ENCODE results near the gene FAM124A. TPM values are rescaled to one million over a fixed set of nuclear protein-coding genes. Genes with fewer than 3 reads are reported as not detected.

Gene FAM124A, protein sequence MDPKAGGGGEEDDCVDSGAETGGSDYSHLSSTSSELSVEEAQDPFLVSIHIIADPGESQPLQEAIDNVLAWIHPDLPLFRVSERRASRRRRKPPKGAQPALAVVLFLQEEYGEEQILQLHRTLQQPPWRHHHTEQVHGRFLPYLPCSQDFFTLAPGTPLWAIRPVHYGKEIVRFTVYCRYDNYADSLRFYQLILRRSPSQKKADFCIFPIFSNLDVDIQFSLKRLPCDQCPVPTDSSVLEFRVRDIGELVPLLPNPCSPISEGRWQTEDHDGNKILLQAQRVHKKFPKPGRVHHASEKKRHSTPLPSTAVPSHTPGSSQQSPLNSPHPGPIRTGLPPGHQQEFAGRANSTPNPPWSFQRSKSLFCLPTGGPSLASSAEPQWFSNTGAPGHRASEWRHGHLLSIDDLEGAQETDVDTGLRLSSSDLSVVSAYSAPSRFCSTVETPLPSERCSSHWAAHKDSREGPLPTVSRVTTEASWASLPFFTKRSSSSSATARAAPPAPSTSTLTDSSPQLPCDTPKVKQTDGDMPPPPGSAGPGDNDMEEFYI
- total RNA-seq = under 1 TPM in 1 of 2 experiments, not detected in 1; 0.13 TPM

DNA sequence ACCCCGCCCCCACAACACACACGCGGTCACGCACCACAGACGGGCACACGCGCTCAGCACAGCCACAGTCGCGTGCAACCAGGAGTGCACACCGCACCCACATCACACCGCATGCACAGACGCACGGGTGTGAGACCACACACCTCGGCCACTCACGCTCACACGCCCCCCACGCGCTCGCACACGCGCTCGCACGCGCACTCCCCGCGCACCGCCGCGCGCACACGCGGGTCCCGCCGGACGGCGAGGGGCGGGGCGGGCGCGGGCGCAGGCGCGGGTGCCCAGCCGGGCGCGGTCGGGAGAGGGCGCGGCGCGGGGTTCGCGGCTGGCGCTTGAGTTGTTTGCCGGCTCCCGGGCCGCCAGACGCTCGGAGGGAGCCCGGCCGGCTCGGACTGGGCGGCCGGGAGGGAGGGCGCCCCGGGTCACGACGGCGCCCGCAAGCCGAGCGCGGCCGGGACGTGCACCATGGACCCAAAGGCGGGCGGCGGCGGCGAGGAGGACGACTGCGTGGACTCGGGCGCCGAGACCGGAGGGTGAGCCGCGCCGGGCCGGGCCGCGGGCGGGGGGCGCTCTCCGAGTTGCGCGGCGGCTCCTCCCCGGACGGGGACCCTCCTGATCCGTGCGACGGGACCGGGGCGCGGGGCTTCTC lies at the start of gene FAM124A:
Gene FAM124A, plus strand, starts transcription at position 362 of the 649 bp plus-strand sequence. Its CDS starts 104 bp downstream, at position 466.
- CTCF ChIA-PET = no interaction called here
- POLR2A ChIA-PET = no interaction called here

- CTCF ChIA-PET = no interaction called here
Measured at GRCh38 chr13:51175021-51175420, 47.2 kb upstream of the FAM124A start.

GRCh38 chr13:51175639-51176038 lies 46.6 kb upstream of the FAM124A start:
- ChIA-PET CTCF (no interaction called here), POLR2A (no interaction called here)

More at GRCh38 chr13:51175021-51175420, 47.2 kb upstream of the FAM124A start:
- POLR2A ChIA-PET = no interaction called here

- ChIA-PET POLR2A (no interaction called here), CTCF (no interaction called here)
Measured at GRCh38 chr13:51177188-51177587, 45.0 kb upstream of the FAM124A start.

- CTCF ChIA-PET = no interaction called here
Measured at GRCh38 chr13:51178456-51179074, 43.6 kb upstream of the FAM124A start.

GRCh38 chr13:51179432-51179971 lies 42.7 kb upstream of the FAM124A start:
- CTCF ChIA-PET = no interaction called here
- POLR2A ChIA-PET = no interaction called here

More at GRCh38 chr13:51178456-51179074, 43.6 kb upstream of the FAM124A start:
- POLR2A ChIA-PET = no interaction called here

- POLR2A ChIA-PET = no interaction called here
- CTCF ChIA-PET = no interaction called here
Measured at GRCh38 chr13:51180853-51181511, 41.2 kb upstream of the FAM124A start.

DNA sequence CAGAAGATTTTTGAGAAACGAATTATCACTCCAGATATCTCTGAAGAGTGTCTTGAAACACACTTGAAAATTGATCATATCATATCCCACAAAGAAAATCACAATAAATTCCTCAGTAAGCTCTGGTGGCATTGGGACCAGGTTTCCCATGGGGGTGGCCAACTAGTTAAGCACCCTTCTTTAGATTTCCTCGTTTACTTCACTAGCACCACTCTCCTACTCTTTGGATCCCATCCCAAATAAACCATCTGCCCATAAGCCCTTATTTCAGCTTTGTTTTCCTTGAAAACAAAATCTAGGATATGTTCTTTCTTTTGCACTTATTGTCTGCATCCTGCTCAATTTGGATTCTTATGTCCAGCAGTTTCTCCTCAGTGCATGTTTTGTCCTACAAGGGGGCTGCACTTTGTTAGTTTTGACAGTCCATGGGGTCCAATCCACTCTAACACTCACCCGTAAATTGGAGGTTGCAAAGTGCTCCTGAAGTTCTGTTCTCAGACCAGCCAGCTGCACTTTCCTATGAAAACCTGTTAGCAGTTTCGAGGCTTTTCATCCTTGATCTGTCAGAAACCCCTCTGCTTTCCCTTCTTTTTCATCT lies 40.3 kb upstream of the FAM124A start:
- ChIA-PET POLR2A (no interaction called here), CTCF (no interaction called here)

DNA sequence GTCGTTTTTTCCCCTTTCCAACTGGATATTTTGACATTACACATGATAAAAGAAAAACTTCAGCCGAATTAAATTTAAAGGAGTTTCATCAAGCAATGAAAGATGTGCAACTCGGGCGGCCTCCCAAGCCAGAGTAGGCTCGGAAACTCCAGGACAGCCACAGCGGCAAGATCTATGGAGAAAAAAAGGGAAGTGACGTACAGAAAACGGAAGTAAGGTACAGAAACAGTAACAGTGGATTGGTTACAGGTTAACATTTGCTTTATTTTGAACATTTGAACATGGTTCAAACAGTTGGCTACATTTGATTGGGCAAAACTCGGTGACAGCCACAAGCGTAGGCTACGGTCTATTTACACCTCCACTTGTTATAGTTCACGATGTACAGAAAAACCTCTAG lies 30.5 kb upstream of the FAM124A start:
- CTCF ChIA-PET = no interaction called here

DNA sequence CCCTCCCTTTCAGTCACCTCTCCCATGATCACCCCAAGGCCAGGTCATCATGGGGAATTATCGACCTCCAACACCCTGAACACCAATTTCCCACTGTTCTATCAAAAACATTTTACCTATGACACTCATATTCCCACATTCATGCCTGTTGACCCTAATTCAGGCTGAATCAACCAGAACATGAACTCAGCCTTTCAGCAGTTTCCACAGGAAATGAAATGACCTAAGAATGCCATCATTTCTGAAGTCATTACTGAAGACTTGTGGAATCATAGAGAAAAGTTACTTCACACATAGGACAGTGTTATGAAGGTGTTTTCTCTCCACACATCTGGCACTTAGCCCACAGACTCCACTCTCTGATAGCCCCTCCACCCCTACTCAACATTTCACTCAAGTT lies 29.9 kb upstream of the FAM124A start:
- ChIA-PET POLR2A (no interaction called here), CTCF (no interaction called here)

More for the DNA sequence above, 30.5 kb upstream of the FAM124A start:
- POLR2A ChIA-PET = no interaction called here

- POLR2A ChIA-PET = no interaction called here
Measured at GRCh38 chr13:51193387-51193786, 28.8 kb upstream of the FAM124A start.

DNA sequence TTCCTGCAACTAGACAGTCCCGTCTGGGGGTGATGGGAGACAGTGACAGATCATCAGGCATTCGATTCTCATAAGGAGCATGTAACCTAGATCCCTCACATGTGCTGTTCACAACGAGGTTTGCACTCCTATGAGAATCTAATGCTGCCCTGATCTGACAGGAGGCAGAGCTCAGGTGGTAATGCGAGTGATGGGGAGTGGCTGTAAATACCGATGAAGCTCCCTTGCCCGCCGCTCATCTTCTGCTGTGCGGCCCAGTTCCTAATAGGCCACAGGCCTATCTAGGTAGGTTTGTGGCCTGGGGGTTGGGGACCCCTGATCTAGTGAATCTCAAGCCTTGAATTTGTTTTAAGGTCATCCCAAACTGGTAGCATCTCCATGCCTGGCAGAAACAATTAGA lies 27.3 kb upstream of the FAM124A start:
- CTCF ChIA-PET = interaction anchor here (0.6 kb wide), 1 partner anchor 54 kb away, joined by 3 read pairs; no protein-coding TSS in a partner anchor

More at GRCh38 chr13:51193387-51193786, 28.8 kb upstream of the FAM124A start:
- CTCF ChIA-PET = no interaction called here

GRCh38 chr13:51201886-51202285 lies 20.3 kb upstream of the FAM124A start:
- CTCF ChIA-PET = no interaction called here
- POLR2A ChIA-PET = no interaction called here

More for the DNA sequence above, 27.3 kb upstream of the FAM124A start:
- POLR2A ChIA-PET = no interaction called here

DNA sequence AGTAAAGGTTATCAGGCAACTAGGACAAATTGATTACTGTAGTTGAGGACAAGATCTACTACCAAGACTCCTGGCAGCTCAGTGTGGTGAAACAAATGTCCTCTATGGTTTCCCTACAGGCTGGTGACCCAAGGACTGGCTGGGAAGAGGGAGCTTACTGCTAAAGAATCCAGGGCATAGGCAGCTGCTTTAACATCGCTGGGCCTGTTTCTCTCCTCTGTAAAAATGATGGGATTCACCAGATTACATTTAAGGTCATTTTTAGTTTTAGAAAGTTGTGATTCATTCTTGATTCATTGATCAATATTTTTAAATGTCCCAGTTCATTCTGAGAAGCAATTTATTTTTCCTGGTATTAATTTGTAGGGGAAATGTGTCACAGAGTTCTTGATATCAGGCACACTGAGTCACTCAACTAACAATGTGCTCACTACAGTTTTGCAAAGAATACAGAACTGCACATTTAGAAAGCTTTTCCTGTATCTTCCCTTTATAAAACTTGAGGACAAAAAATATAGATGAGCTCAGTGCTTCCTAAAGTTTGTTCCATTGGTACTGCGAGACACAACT lies 19.6 kb upstream of the FAM124A start:
- ChIA-PET CTCF (interaction anchor here (0.8 kb wide), 1 partner anchor 77 kb away, joined by 3 read pairs; no protein-coding TSS in a partner anchor), POLR2A (no interaction called here)

DNA sequence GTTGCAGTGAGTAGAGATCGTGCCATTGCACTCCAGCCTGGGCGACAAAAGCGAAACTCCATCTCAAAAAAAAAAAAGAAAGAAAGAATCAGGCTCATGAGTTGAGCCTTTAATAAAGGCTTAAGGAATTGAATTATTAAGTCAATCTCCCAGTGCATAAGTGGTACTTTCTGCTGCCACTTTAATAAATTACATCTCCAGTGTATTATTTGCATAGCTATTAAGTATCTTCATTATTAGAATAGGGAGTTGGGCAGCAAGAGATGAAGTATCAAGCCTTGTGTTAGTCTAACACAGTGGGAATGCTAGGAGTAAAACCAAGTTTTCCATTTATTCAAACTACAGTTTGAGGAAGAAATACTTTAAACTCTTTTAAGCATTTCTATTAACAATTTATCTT lies 15.6 kb upstream of the FAM124A start:
- ChIA-PET CTCF (no interaction called here), POLR2A (no interaction called here)

DNA sequence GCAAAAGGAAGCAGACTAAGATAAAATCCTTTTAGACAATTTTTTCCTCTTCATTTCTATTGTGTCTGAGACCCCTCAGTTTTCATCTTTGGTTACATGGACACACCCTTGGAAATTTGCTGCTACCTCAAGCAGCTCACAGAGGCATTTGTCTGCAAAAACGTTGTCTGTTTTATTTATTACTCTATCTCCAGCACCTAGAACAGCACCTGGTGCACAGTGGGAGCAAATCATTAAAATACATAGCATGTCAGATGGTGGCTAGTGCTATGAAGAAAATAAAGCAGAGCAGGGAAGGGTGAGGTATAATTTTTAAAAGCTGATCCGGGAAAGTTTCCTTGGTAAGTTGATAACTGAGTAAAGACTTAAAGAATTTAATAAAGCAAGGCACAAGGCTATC lies 14.3 kb upstream of the FAM124A start:
- ChIA-PET CTCF (no interaction called here), POLR2A (no interaction called here)

DNA sequence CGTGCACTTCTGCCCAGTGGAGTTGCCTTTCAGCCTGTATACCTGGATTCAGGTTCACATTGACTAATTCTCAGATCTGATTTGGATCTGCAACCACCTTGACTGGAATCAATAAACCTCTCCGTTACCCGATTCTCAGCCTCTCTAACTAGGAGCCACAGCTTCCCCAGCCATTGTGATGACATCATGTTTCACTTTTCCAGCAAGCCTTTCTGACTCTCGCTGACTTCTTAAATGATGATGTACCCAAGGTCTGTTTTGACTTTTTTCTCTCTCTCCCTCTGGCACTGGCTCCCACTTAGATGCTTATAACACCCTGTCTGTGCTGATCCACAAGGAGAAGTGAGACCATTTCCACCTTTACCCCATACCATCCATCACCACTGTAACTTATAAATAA lies 13.5 kb upstream of the FAM124A start:
- CTCF ChIA-PET = no interaction called here
- POLR2A ChIA-PET = no interaction called here

DNA sequence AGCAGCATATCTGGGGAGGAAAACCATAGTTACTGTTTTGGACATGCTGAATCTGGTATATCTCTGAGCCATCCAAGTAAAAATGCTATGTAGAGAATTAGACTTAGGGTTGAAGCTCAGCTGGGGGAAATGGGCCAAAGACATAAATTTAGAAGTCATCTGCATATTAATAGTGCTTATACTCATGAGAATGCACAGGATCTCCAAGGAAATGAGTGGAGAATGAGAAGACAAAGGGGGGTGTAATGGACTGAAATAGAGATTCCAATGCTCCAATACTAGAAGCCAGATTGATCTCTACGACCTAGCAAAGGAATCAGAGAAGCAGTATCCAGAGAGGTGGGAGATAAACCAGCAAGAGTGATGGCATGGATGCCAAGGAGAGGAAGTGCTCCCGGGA lies 10.3 kb upstream of the FAM124A start:
- POLR2A ChIA-PET = no interaction called here
- CTCF ChIA-PET = no interaction called here

- CTCF ChIA-PET = no interaction called here
- POLR2A ChIA-PET = no interaction called here
Measured at GRCh38 chr13:51212758-51213157, 9.4 kb upstream of the FAM124A start.

All from activated CD8-positive, alpha-beta memory T cell treated with anti-CD3 and anti-CD28 coated beads for 36 hours (primary cell).